GM12865 (cell line): Measurements from ENCODE around the gene SH3BGRL2.

Experiments
- DNase-seq: peaks from one replicate; pipeline ENCODE4 v3.0.0; 2010; ENCODE audit warnings: low read depth
- H3K4me3 ChIP-seq: 2 replicates; pipeline ENCODE4 v1.5.1; 2011; ENCODE audit warnings: mild to moderate bottlenecking, low read depth, low read length, control low read depth
- CTCF ChIP-seq: IDR thresholded peaks from 2 replicates; pipeline ENCODE4 v1.5.1; 2011; ENCODE audit warnings: low read length, control low read depth, low read depth, inconsistent platforms; ENCODE audit not compliant: insufficient read depth; ENCODE audit errors: missing control alignments

SH3BGRL2 gene

GRCh38 chr6:79713701-79714322 is 82.7 kb downstream of the SH3BGRL2 start:
- TF ChIP-seq CTCF = peak; percentile 69
- DNase-seq = peak; percentile 68
- H3K4me3 ChIP-seq = no peak overlapping the region

GRCh38 chr6:79717989-79718388 is 86.9 kb downstream of the SH3BGRL2 start:
- H3K4me3 ChIP-seq = no peak overlapping the region
- TF ChIP-seq CTCF = no peak
- DNase-seq = no peak

GRCh38 chr6:79718509-79719247 is 87.5 kb downstream of the SH3BGRL2 start:
- no peak for TF ChIP-seq CTCF
- H3K4me3 ChIP-seq = no peak overlapping the region
- DNase-seq = peak; percentile 24

GRCh38 chr6:79719248-79719960 is 88.3 kb downstream of the SH3BGRL2 start:
- no peak for DNase-seq
- no peak for TF ChIP-seq CTCF
- H3K4me3 ChIP-seq = no peak overlapping the region

GRCh38 chr6:79724816-79725215 is 93.7 kb downstream of the SH3BGRL2 start:
- TF ChIP-seq CTCF = no peak
- DNase-seq = no peak
- H3K4me3 ChIP-seq = no peak overlapping the region

- no peak for DNase-seq
- no peak for TF ChIP-seq CTCF
Observed at GRCh38 chr6:79731471-79731870, 100.3 kb downstream of the SH3BGRL2 start.

More at GRCh38 chr6:79731471-79731870, 100.3 kb downstream of the SH3BGRL2 start:
- H3K4me3 ChIP-seq = no peak overlapping the region
